Measurements from ENCODE around the gene PDE8A.
"Not testable (repeated sequence)": the region's sequence is repeated elsewhere in the genome, so short reads cannot be mapped to it uniquely, and the experiment has no call there.

Gene PDE8A

DNA sequence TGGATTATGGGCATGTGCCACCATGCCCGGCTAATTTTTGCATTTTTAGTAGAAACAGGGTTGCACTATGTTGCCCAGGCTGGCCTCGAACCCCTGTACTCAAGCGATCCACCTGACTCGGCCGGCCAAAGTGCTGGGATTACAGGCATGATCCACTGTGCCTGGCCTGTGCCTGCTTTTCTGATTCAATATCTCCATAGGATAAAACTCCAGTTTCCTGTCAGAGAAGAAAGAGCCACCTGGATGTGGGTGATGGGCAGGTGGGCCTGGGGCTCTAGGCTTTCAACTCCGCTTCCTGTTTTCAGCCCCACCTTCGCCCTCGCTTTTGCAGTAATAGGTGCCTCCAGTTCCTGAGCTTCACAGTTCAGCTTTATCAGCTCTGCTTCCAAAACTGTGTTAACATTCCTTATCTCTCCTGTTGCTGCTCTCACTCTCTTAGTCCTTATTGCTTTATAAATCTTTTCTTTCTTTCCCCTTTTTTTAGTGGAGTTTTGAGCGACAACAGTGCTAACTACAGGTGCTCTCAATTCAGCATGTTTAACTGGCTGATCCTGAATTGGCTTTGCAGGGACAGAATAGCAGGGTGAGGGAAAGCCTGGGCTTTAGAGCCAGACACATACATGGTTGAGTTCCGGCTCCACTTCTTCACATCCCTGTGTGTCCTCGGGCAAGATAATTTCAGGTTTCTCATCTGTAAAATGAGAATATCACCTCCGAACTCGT, 21.1 kb upstream of the PDE8A start:
- DNase-seq (ENCODE audit: low read depth in 2 of 2), result no peak

- DNase-seq (ENCODE audit: low read depth in 2 of 2), result no peak
Measured at GRCh38 chr15:84961114-84961452, 20.6 kb upstream of the PDE8A start.

- no peak for DNase-seq (ENCODE audit: low read depth in 2 of 2)
Measured at GRCh38 chr15:84961707-84962106, 19.9 kb upstream of the PDE8A start.

DNA sequence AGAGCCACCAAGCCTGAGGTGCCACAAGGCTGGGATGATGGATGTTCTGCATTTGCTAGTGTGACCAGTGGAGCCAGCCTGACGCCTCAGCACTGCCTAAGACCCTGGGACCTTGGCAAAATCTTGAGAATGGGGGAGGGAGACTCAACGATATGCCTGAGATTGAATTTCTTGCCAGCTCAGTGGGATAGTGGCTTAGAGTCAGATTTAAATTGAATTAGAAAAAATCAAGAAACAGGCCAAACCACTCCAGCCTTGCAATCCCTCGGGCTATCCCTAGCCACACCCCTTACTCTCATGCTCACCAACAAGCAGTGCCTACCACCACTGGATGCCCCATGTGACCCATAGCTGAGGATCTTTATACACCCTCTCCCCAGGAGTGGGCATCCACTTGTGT, 18.7 kb upstream of the PDE8A start:
- no peak for DNase-seq (ENCODE audit: low read depth in 2 of 2)

GRCh38 chr15:84967380-84967779, 14.3 kb upstream of the PDE8A start:
- DNase-seq (ENCODE audit: low read depth in 2 of 2), result no peak

GRCh38 chr15:84968301-84968700, 13.4 kb upstream of the PDE8A start:
- no peak for DNase-seq (ENCODE audit: low read depth in 2 of 2)

- no peak for DNase-seq (ENCODE audit: low read depth in 2 of 2)
Measured at GRCh38 chr15:84969257-84969656, 12.4 kb upstream of the PDE8A start.

DNA sequence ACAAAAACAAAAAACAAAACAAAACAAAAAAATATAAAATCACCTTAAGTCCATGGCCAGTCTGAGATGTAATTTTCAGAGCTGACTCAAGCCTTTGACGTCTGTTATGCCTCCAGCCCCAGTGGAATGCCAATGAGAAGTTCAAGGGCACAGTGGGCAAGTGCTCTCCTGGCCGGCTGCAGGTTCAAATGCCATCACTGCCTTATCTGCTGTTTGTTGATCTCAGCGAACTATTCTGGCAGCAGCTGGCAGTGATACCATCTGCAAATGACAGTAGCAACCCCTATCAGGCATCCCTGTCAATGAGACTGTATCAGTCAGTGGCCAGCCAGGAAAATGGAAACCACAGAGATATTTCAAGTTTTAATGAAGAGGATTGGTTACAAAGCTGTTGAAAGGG, 10.8 kb upstream of the PDE8A start:
- DNase-seq (ENCODE audit: low read depth in 2 of 2), result no peak

- no peak for DNase-seq (ENCODE audit: low read depth in 2 of 2)
Measured at GRCh38 chr15:84973492-84974460, 7.9 kb upstream of the PDE8A start.

- DNase-seq (ENCODE audit: low read depth in 2 of 2), result no peak
Measured at GRCh38 chr15:84975871-84976351, 5.7 kb upstream of the PDE8A start.

DNA sequence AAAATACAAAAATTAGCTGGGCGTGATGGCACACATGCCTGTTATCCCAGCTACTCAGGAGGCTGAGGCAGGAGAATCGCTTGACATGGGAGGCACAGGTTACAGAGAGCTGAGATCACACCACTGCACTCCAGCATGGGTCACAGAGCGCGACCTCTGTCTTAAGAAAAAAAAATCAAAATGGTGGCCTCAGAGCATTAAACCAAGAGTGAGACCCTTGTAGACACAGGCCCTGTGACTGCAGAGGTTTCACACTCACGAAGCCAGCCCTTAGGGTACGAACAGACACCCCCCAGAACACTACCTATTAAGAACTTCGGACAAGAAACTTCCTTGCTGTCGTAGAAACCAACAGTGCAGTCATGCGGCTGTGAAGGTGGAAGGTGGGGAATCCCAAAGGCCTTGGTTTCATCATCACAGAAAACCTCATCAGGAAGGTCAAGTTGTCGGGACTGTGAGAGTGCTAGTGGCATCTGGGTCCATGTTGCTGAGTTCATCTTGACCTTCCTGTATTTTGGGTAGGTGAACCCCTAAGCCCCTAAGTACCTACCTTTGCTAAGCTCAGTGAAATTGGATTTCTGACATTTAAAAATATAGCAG, 4.8 kb upstream of the PDE8A start:
- DNase-seq (ENCODE audit: low read depth in 2 of 2), result no peak

GRCh38 chr15:84979651-84980050, 2.0 kb upstream of the PDE8A start:
- no peak for DNase-seq (ENCODE audit: low read depth in 2 of 2)

- peak; percentile 75 to 79 for DNase-seq (ENCODE audit: low read depth in 2 of 2)
Measured at GRCh38 chr15:84980196-84981053, 1.2 kb upstream of the PDE8A start.

DNA sequence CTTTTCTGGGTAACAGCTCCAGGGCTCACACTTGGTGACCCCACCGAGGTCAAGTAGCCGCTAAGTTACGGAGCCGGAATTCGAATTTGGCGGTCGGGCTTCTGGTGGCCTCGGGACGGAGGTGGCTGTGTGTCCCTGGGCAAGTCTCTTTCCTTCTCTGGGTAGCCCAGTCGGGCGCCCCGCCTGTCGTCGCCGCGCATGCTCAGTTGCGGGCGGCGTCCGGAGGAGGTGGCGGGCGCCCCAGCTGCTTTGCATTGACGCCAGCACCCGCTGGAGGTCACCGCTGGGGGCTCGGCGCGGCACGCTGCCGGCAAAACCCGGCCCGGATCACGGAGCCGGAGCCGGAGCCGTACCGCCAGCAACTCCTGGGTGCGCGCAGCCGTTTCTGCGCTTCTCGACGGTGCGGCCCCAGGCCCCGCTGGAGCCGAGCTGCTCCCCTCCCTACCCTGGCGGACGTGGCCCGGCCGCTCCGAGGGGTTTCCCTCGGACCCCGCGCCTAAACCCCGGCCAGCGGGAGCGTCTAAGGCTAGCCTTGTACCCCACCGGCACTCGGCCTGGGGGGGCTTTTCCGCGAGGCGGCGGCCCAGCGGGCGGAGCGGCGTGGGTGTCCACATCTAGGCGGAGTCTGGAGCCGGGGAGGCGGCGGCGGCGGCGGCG, 474 bp upstream of the PDE8A start:
- DNase-seq (ENCODE audit: low read depth in 2 of 2), result peak; percentile 89 to 97

GRCh38 chr15:84982301-84982920, 755 bp downstream of the PDE8A start:
- peak in 1 of 2 donors; percentile 8 for DNase-seq (ENCODE audit: low read depth in 2 of 2)

- no peak for DNase-seq (ENCODE audit: low read depth in 2 of 2)
Measured at GRCh38 chr15:84983294-84983693, 1.6 kb downstream of the PDE8A start.

DNA sequence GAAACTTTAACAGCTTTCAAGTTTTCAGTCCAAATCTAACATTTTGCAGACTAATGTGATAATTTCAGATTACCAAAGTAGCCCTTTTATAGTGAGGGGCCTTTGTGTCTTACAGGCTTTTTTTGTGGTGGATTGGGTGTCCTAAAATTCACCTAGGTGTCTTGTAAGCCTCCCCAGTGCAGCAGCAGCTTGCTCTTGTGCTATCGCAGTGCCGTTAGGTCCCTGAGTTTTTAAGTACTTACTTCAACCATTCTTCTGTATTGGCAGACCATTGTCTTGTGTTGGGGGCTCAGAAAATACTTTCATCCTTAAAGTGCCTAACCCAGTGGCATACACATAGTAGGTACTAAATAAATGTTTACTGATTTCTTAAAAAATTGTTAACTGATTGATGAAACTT, 2.1 kb downstream of the PDE8A start:
- no peak for DNase-seq (ENCODE audit: low read depth in 2 of 2)

GRCh38 chr15:84985158-84985557, 3.5 kb downstream of the PDE8A start:
- DNase-seq (ENCODE audit: low read depth in 2 of 2), result no peak

DNA sequence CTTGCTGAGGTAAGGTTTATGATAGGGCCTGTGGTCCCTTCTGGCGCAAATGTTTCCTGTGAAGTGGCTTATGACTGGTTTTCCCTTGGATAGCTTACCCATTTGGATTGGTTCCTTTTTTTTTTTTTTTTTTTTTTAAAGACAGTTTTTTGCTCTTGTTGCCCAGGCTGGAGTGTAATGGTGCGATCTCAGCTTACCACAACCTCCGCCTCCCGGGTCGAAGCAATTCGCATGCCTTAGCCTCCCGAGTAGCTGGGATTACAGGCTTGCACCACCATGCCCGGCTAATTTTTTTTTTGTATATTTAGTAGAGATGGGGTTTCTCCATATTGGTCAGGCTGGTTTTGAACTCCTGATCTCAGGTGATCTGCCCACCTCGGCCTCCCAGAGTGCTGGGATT, 5.7 kb downstream of the PDE8A start:
- not testable (repeated sequence) for DNase-seq (ENCODE audit: low read depth in 2 of 2)

GRCh38 chr15:84987949-84988624, 6.4 kb downstream of the PDE8A start:
- DNase-seq (ENCODE audit: low read depth in 2 of 2), result no peak

All from stimulated activated CD8-positive, alpha-beta memory T cell treated with anti-CD3 and anti-CD28 coated beads, Interleukin-15, amount 100 ng/mL, for 4 hours (primary cell).